ENCODE measurements around the gene AKR1E2. TPM values are rescaled to one million over a fixed set of nuclear protein-coding genes. Genes with fewer than 3 reads are reported as not detected.
A peak's percentile ranks its signal among the peaks of the same experiment; 100 is the strongest.

AKR1E2 gene
- total and polyA plus RNA-seq, 2 donors (not counting 3 experiments of a cell fraction or from before 2014, with no cell fraction given) = 4.0 to 8.2 TPM

DNA sequence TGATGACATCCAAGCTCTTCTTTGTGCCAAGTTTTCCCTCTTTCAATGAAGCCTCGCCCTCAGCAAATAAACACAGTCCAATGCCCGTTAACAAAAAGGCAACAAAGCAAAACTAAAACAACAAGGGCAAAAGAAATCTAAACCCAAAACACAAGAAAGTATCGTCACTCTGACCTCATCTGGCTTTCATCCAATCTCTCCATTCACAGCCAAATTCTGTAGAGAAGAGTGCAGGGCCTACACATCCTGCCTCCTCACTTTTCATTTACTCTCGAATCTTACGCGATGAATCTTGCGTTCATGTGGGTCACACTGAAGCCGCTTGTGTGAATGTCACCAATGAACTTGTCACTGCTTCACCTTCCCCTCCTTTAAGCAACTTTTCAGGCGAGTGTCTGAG is 15.9 kb upstream of the AKR1E2 start:
- H3K4me2 ChIP-seq (ENCODE audit: insufficient read depth, low read length) = no peak overlapping the region
- intact Hi-C loops (cut with micrococcal nuclease) (loop anchor here (5.0 kb wide), 2 partner anchors 83 to 1343 kb away; no protein-coding TSS in a partner anchor), dilution Hi-C loops (cut with MboI; ENCODE audit: extremely low pct_ligation_motif_present, low sequenced_read_pairs) (no loop called here)
- FAIRE-seq = no peak
- no peaks in the 10 kb centered on the region for H3K27me3 ChIP-seq (ENCODE audit: control insufficient read depth in 2 of 2, insufficient read depth in 2 of 2, low read length in 2 of 2)
- peaks cover 41% of the 10 kb centered on the region for H3K4me1 ChIP-seq (ENCODE audit: control insufficient read depth, extremely low read depth, insufficient read depth, low read length)
- no peaks in the 10 kb centered on the region for H3K9me1 ChIP-seq (replicated peaks; ENCODE audit: control insufficient read depth, extremely low read depth, insufficient read depth, low read length)
- no TSS peak for BruUV-seq (replicated peaks)
- ChIA-PET CTCF (no interaction called here), POLR2A (no interaction called here)
- peak overlapping the region; percentile 26 for H3K27ac ChIP-seq (ENCODE audit: insufficient read depth, low read depth, low read length)
- H4K20me1 ChIP-seq (replicated peaks; ENCODE audit: control insufficient read depth, extremely low read depth, insufficient read depth, low read length) = no peaks in the 10 kb centered on the region
- H3K4me3 ChIP-seq (replicated peaks in 1 of 3; ENCODE audit: insufficient read depth in 1 of 3, low read depth in 1 of 3, low read length in 3 of 3) = no peak overlapping the region
- no peak overlapping the region for H3K9ac ChIP-seq (replicated peaks; ENCODE audit: extremely low read depth, insufficient read depth, low read length)
- peak; percentile 21 for DNase-seq (ENCODE audit: low read depth, low spot score)
- no peaks in the 10 kb centered on the region for H3K36me3 ChIP-seq (ENCODE audit: control insufficient read depth in 2 of 2, extremely low read depth in 1 of 2, insufficient read depth in 2 of 2, low read length in 2 of 2)
- H3K9me3 ChIP-seq (replicated peaks; ENCODE audit: control insufficient read depth, insufficient read depth, low read length) = no peaks in the 10 kb centered on the region
- H2AFZ ChIP-seq (ENCODE audit: low read depth, low read length) = peak overlapping the region; percentile 32
- TF ChIP-seq MYC (IDR thresholded peaks at IDR 0.05; ENCODE audit: low read depth, low read length) (no peak), JUN (IDR thresholded peaks at IDR 0.05; ENCODE audit: borderline replicate concordance, insufficient read depth, insufficient read length, low read depth) (no peak), FOS (IDR thresholded peaks at IDR 0.05; ENCODE audit: borderline replicate concordance, insufficient read depth, low read length) (no peak), POLR2A (IDR thresholded peaks at IDR 0.05; ENCODE audit: low read depth, low read length) (no peak), EZH2 (IDR thresholded peaks at IDR 0.05; ENCODE audit: borderline replicate concordance, low read depth, low read length, severe bottlenecking) (no peak), GATA2 (IDR thresholded peaks at IDR 0.05; ENCODE audit: insufficient read depth, insufficient read length, low read depth, low read length) (no peak), POLR2AphosphoS5 (IDR thresholded peaks at IDR 0.05; ENCODE audit: insufficient read depth, low read depth, low read length) (no peak)
- TF ChIP-seq, protein P1, sequence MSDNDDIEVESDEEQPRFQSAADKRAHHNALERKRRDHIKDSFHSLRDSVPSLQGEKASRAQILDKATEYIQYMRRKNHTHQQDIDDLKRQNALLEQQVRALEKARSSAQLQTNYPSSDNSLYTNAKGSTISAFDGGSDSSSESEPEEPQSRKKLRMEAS (IDR thresholded peaks at IDR 0.05; ENCODE audit: insufficient read depth, insufficient read length) = no peak
- TF ChIP-seq, protein P2, sequence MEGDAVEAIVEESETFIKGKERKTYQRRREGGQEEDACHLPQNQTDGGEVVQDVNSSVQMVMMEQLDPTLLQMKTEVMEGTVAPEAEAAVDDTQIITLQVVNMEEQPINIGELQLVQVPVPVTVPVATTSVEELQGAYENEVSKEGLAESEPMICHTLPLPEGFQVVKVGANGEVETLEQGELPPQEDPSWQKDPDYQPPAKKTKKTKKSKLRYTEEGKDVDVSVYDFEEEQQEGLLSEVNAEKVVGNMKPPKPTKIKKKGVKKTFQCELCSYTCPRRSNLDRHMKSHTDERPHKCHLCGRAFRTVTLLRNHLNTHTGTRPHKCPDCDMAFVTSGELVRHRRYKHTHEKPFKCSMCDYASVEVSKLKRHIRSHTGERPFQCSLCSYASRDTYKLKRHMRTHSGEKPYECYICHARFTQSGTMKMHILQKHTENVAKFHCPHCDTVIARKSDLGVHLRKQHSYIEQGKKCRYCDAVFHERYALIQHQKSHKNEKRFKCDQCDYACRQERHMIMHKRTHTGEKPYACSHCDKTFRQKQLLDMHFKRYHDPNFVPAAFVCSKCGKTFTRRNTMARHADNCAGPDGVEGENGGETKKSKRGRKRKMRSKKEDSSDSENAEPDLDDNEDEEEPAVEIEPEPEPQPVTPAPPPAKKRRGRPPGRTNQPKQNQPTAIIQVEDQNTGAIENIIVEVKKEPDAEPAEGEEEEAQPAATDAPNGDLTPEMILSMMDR (IDR thresholded peaks at IDR 0.05; ENCODE audit: extremely low read depth in 1 of 2, insufficient read depth in 1 of 2, low read depth in 1 of 2, low read length in 2 of 2) = no peak
- no peaks in the 10 kb centered on the region for H3K79me2 ChIP-seq (ENCODE audit: control insufficient read depth, insufficient read depth, low read length)
